GM12878 (cell line): ENCODE data around the gene CAST. TPM values are rescaled to one million over a fixed set of nuclear protein-coding genes. Genes with fewer than 3 reads are reported as not detected.

Source experiments
- ATAC-seq: fragments of 200-7000 bp; cut with Tn5 transposase; 3 replicates; pipeline ENCODE4 v1.9.1; 2020; ENCODE audit warnings: mild to moderate bottlenecking, moderate library complexity
- BruUV-seq: library from RNA; stranded (reverse); fragments of 400-500 nt; replicated peaks from 2 replicates; lab custom pipeline; 2021; lab: Mats Ljungman, UMichigan
- CTCF ChIA-PET: fragments of 300-600 bp; sonication (Branson Sonifier 250); formaldehyde crosslinking; extraction: SDS; loops from one replicate; lab custom pipeline; 2021; ENCODE audit warnings: inconsistent platforms; lab: Yijun Ruan, JAX
- POLR2A ChIA-PET: fragments of 350-600 bp; formaldehyde crosslinking; extraction: SDS; loops from one replicate; lab custom pipeline; 2021; ENCODE audit warnings: inconsistent platforms; lab: Charles Lee
- RAD21 ChIA-PET: fragments of 300-600 bp; sonication (Branson Sonifier 250); formaldehyde crosslinking; loops from one replicate; lab custom pipeline; 2023; ENCODE audit warnings: antibody characterized with exemption; ENCODE audit not compliant: unreplicated experiment; lab: Charles Lee
- SMC1A ChIA-PET: fragments of 300-600 bp; sonication (Branson Sonifier 250); formaldehyde crosslinking; loops from one replicate; lab custom pipeline; 2023; ENCODE audit not compliant: unreplicated experiment, uncharacterized antibody; lab: Charles Lee
- DNase-seq: peaks from one replicate; pipeline ENCODE4 v3.0.0-alpha.2; 2011; ENCODE audit warnings: low read depth, low spot score
- FAIRE-seq: peaks from 3 replicates; lab custom pipeline; 2011; peaks lifted over from hg19 to GRCh38; lab: Jason Lieb, UNC
- H2AFZ ChIP-seq: 2 replicates; pipeline ENCODE4 v1.6.0; 2011; ENCODE audit warnings: low read depth, low read length, control low read depth; ENCODE audit not compliant: control insufficient read depth
- H3K27ac ChIP-seq: 2 replicates; pipeline ENCODE4 v1.5.1; 2011; ENCODE audit warnings: control low read depth; ENCODE audit not compliant: control insufficient read depth, insufficient read depth
- H3K27me3 ChIP-seq, 2 experiments: replicated peaks in 1 of 2; 2 replicates each; pipeline versions ENCODE4 v1.6.0 to v1.6.1; 2011; ENCODE audit warnings: low read length in 1 of 2; ENCODE audit not compliant: control insufficient read depth in 2 of 2, insufficient read depth in 2 of 2
- H3K36me3 ChIP-seq, 2 experiments: 2 replicates each; pipeline ENCODE4 v1.5.1; 2011; ENCODE audit warnings: low read length in 1 of 2; ENCODE audit not compliant: control insufficient read depth in 2 of 2, insufficient read depth in 2 of 2
- H3K4me1 ChIP-seq: 2 replicates; pipeline ENCODE4 v1.6.1; 2011; ENCODE audit warnings: mild to moderate bottlenecking, low read length, moderate library complexity, mixed read lengths; ENCODE audit not compliant: control insufficient read depth, insufficient read depth
- H3K4me2 ChIP-seq: 2 replicates; pipeline ENCODE4 v1.6.0; 2011; ENCODE audit warnings: control low read depth; ENCODE audit not compliant: control insufficient read depth, insufficient read depth
- H3K4me3 ChIP-seq: fragments of 200-600 bp; sonication (generic); 2 replicates; pipeline ENCODE4 v1.5.1; 2016
- H3K79me2 ChIP-seq: 2 replicates; pipeline ENCODE4 v1.6.0; 2011; ENCODE audit warnings: low read length; ENCODE audit not compliant: control insufficient read depth, insufficient read depth
- H3K9ac ChIP-seq: 2 replicates; pipeline ENCODE4 v1.8.0; 2011; ENCODE audit warnings: low read length, control low read depth, mixed read lengths; ENCODE audit not compliant: control insufficient read depth, insufficient read depth
- H3K9me3 ChIP-seq: replicated peaks from 3 replicates; pipeline ENCODE4 v1.5.1; 2011; ENCODE audit warnings: mild to moderate bottlenecking, low read length; ENCODE audit not compliant: control insufficient read depth, insufficient read depth
- H4K20me1 ChIP-seq: 2 replicates; pipeline ENCODE4 v1.6.0; 2011; ENCODE audit not compliant: control insufficient read depth, insufficient read depth
- BMI1 ChIP-seq: fragments of 450-650 bp; IDR thresholded peaks from 2 replicates; pipeline ENCODE4 v1.6.1; 2016; ENCODE audit warnings: mild to moderate bottlenecking, moderate library complexity, borderline replicate concordance
- CHD1 ChIP-seq: IDR thresholded peaks from 2 replicates; pipeline ENCODE4 v1.6.1; 2012; ENCODE audit warnings: low read depth, low read length, improper control_type of control experiment
- FOXK2 ChIP-seq: fragments of 450-650 bp; IDR thresholded peaks from 2 replicates; pipeline ENCODE4 v1.6.1; 2017; ENCODE audit warnings: mild to moderate bottlenecking, moderate library complexity
- GATAD2B ChIP-seq: fragments of 450-650 bp; conservative IDR thresholded peaks from 2 replicates; pipeline ENCODE4 v1.6.1; 2017; ENCODE audit warnings: low read depth, mild to moderate bottlenecking, moderate library complexity
- JUNB ChIP-seq: IDR thresholded peaks from 2 replicates; pipeline ENCODE4 v1.6.1; 2016; ENCODE audit warnings: antibody characterized with exemption, mild to moderate bottlenecking
- MEF2B ChIP-seq: fragments of 450-650 bp; IDR thresholded peaks from 2 replicates; pipeline ENCODE4 v1.6.1; 2018; ENCODE audit warnings: mild to moderate bottlenecking, moderate library complexity; ENCODE audit not compliant: partially characterized antibody, poor library complexity, severe bottlenecking
- MXI1 ChIP-seq: fragments of 150-350 bp; IDR thresholded peaks from 2 replicates; pipeline ENCODE4 v1.6.1; 2011; ENCODE audit warnings: low read depth, mild to moderate bottlenecking, inconsistent platforms, low read length, improper control_type of control experiment
- PML ChIP-seq: IDR thresholded peaks from 2 replicates; pipeline ENCODE4 v1.6.1; 2012; ENCODE audit warnings: low read length, inconsistent platforms
- ZNF384 ChIP-seq: IDR thresholded peaks from 2 replicates; pipeline ENCODE4 v1.6.1; 2012; ENCODE audit warnings: low read depth, mild to moderate bottlenecking, low read length, improper control_type of control experiment, borderline replicate concordance
- WGBS: methylation state at CpG from one replicate; pipeline ENCODE4 v1.1.6; 2016; ENCODE audit warnings: low lambda C conversion rate; ENCODE audit not compliant: insufficient replicate concordance, insufficient coverage; ENCODE audit errors: missing lambda C conversion rate; 5-methylcytosine and 5-hydroxymethylcytosine counted together
- in situ Hi-C: fragments of 300-500 bp; cut with MboI; formaldehyde crosslinking; loops from 9 replicates; pipeline ENCODE4 v1.14.3; 2018; ENCODE audit warnings: mixed read lengths
- intact Hi-C: fragments of 100-400 bp; cut with micrococcal nuclease; formaldehyde crosslinking; loops from one replicate; pipeline ENCODE4 v1.14.2; 2022; ENCODE audit not compliant: unreplicated experiment
- polyA plus RNA-seq, 11 experiments: library from polyadenylated mRNA; depleted of rRNA in 4 of 11; unstranded in 6 of 11; stranded (reverse) in 5 of 11; fragments of >200 nt; fragmentation: Nextera tagmentation in 4 of 11; fragmentation: Illumina TruSeq in 1 of 11; extraction: Ambion mirVana in 4 of 11; extraction: Trizol in 1 of 11; gene quantifications; 1 replicate in 1 of 11; 2 replicates in 10 of 11; pipeline versions ENCODE4 v1.2.1 to v1.2.3, GENCODE V29; 2011 to 2016; ENCODE audit warnings: inconsistent platforms in 2 of 11, missing spikeins in 2 of 11, low read depth in 1 of 11
- total RNA-seq, 4 experiments: library from RNA; depleted of rRNA in 3 of 4; stranded (reverse); fragments of >200 nt in 3 of 4; fragmentation: Illumina TruSeq in 1 of 4; extraction: Trizol in 1 of 4; gene quantifications; 2 replicates each; pipeline versions ENCODE4 v1.2.1 to v1.2.3, GENCODE V29; 2013 to 2021

Gene CAST
- total and polyA plus RNA-seq, 10 of the 15 experiments (the other 5 are each of a cell fraction or from before 2014, with no cell fraction given): 31.7 to 140 (median 68.5) TPM

DNA sequence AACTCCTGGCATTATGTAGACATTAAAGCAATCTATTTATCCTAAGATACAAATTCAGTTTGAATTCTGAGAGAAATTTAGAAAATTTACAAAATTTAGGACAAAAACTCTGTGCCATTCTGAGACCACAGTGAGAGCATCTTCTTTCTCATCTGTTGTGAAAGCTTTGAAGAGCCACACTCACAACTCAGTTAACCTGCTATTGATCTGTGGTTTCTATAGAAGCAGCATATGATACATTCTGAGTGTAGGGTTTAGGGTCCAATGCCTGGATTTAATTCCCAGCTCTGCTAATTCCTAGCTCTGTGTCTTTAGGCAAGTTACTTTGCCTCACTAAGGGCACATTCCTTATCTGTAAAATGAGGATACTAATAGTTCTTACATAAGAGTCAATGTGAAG is 21.6 kb downstream of the CAST start:
- H3K4me2 ChIP-seq: no peak overlapping the region
- in situ Hi-C loops: no loop called here
- no peaks in the 10 kb centered on the region for H3K9me3 ChIP-seq
- intact Hi-C loops: loop anchor here (10.0 kb wide), 1 partner anchor 339 kb away; no protein-coding TSS in a partner anchor
- DNase-seq (no peak), ATAC-seq (no peak), FAIRE-seq (no peak)
- no peaks in the 10 kb centered on the region for H3K27me3 ChIP-seq
- no peak overlapping the region for H3K4me3 ChIP-seq
- ChIA-PET SMC1A (interaction anchor here (0.8 to 5.7 kb wide), 6 partner anchors 9 to 70 kb away, joined by 3 to 71 read pairs (median 5); no protein-coding TSS in a partner anchor), RAD21 (interaction anchor here (1.2 to 6.4 kb wide), 3 partner anchors 22 to 69 kb away, joined by 3 to 78 read pairs (median 3); partner anchors contain the start of gene CAST), POLR2A (interaction anchor here (2.3 kb wide), 1 partner anchor 14 kb away, joined by 7 read pairs; no protein-coding TSS in a partner anchor), CTCF (interaction anchor here (1.2 to 9.6 kb wide), 5 partner anchors 9 to 339 kb away, joined by 3 to 204 read pairs (median 7); no protein-coding TSS in a partner anchor)
- no peak overlapping the region for H2AFZ ChIP-seq
- H3K27ac ChIP-seq: no peak overlapping the region
- H3K79me2 ChIP-seq: no peaks in the 10 kb centered on the region
- no peak overlapping the region for H3K9ac ChIP-seq
- peaks cover 7% of the 10 kb centered on the region for H3K4me1 ChIP-seq
- no TSS peak for BruUV-seq
- no peaks in the 10 kb centered on the region for H3K36me3 ChIP-seq
- TF ChIP-seq GATAD2B: no peak
- no peak for TF ChIP-seq MXI1
- no peak for TF ChIP-seq PML
- TF ChIP-seq CHD1: no peak
- TF ChIP-seq BMI1: no peak
- TF ChIP-seq MEF2B: no peak
- TF ChIP-seq FOXK2: no peak
- TF ChIP-seq, all 136 proteins: peak for 0
- no peaks in the 10 kb centered on the region for H4K20me1 ChIP-seq

GRCh38 chr5:96687080-96687479 is 24.9 kb downstream of the CAST start:
- H3K36me3 ChIP-seq: no peaks in the 10 kb centered on the region
- H2AFZ ChIP-seq: no peak overlapping the region
- DNase-seq: no peak
- intact Hi-C loops (loop anchor here (10.0 kb wide), 1 partner anchor 342 kb away; no protein-coding TSS in a partner anchor), in situ Hi-C loops (no loop called here)
- H3K9me3 ChIP-seq: no peaks in the 10 kb centered on the region
- ChIA-PET SMC1A (interaction anchor here (0.6 to 5.7 kb wide), 24 partner anchors 10 to 350 kb away, joined by 3 to 71 read pairs (median 4); partner anchors contain the start of gene CAST), CTCF (interaction anchor here (0.8 to 9.6 kb wide), 24 partner anchors 9 to 474 kb away, joined by 3 to 204 read pairs (median 5); no protein-coding TSS in a partner anchor), RAD21 (interaction anchor here (0.6 to 6.4 kb wide), 13 partner anchors 15 to 474 kb away, joined by 3 to 78 read pairs (median 4); no protein-coding TSS in a partner anchor), POLR2A (interaction anchor here (1.0 to 1.7 kb wide), 2 partner anchors 73 to 79 kb away, joined by 4 read pairs; no protein-coding TSS in a partner anchor)
- no TSS peak for BruUV-seq
- H3K27ac ChIP-seq: no peak overlapping the region
- H3K4me2 ChIP-seq: no peak overlapping the region
- FAIRE-seq: no peak
- H3K27me3 ChIP-seq: no peaks in the 10 kb centered on the region
- no peaks in the 10 kb centered on the region; the same call in 1 of the 2 replicates for H3K4me1 ChIP-seq
- H4K20me1 ChIP-seq: no peaks in the 10 kb centered on the region
- H3K79me2 ChIP-seq: no peaks in the 10 kb centered on the region
- H3K9ac ChIP-seq: no peak overlapping the region
- H3K4me3 ChIP-seq: no peak overlapping the region
- peak; percentile 48 for ATAC-seq
- TF ChIP-seq ZNF384: no peak
- no peak for TF ChIP-seq GATAD2B
- peak; percentile 28 for TF ChIP-seq JUNB
- 67% methylated on average over 5 of the region's 5 CpGs for WGBS
